ENCODE data around the gene ELOVL5.
A peak's percentile ranks its signal among the peaks of the same experiment; 100 is the strongest.

ELOVL5 gene

GRCh38 chr6:53301801-53302537 is 46.8 kb downstream of the ELOVL5 start:
- DNase-seq = no peak

GRCh38 chr6:53300656-53301551 is 47.8 kb downstream of the ELOVL5 start:
- DNase-seq = peak; percentile 39

- DNase-seq = no peak
Observed at GRCh38 chr6:53299331-53300005, 49.3 kb downstream of the ELOVL5 start.

GRCh38 chr6:53297004-53297403 is 51.7 kb downstream of the ELOVL5 start:
- no peak for DNase-seq

- no peak for DNase-seq
Observed at GRCh38 chr6:53295176-53295575, 53.6 kb downstream of the ELOVL5 start.

GRCh38 chr6:53294611-53295010 is 54.1 kb downstream of the ELOVL5 start:
- no peak for DNase-seq

- peak; percentile 53 for DNase-seq
Observed at GRCh38 chr6:53294095-53294494, 54.7 kb downstream of the ELOVL5 start.

GRCh38 chr6:53293691-53294090 is 55.1 kb downstream of the ELOVL5 start:
- DNase-seq = no peak

GRCh38 chr6:53290537-53291510 is 57.9 kb downstream of the ELOVL5 start:
- DNase-seq = no peak

- no peak for DNase-seq
Observed at GRCh38 chr6:53287336-53288225, 61.2 kb downstream of the ELOVL5 start.

GRCh38 chr6:53284901-53285300 is 63.8 kb downstream of the ELOVL5 start:
- DNase-seq = no peak

GRCh38 chr6:53282741-53283140 is 66.0 kb downstream of the ELOVL5 start:
- no peak for DNase-seq

- no peak for DNase-seq
Observed at GRCh38 chr6:53282234-53282633, 66.5 kb downstream of the ELOVL5 start.

GRCh38 chr6:53281518-53282215 is 67.1 kb downstream of the ELOVL5 start:
- no peak for DNase-seq

GRCh38 chr6:53280207-53280606 is 68.5 kb downstream of the ELOVL5 start:
- no peak for DNase-seq

- DNase-seq = no peak
Observed at GRCh38 chr6:53279293-53279692, 69.5 kb downstream of the ELOVL5 start.

- DNase-seq = no peak
Observed at GRCh38 chr6:53273370-53273769, 75.4 kb downstream of the ELOVL5 start.

- DNase-seq = no peak
Observed at GRCh38 chr6:53269827-53270226, 78.9 kb downstream of the ELOVL5 start.

GRCh38 chr6:53268858-53269608 is 79.7 kb downstream of the ELOVL5 start:
- DNase-seq = no peak
